ENCODE data around the gene FBXW9. TPM values are rescaled to one million over a fixed set of nuclear protein-coding genes. Genes with fewer than 3 reads are reported as not detected.

The FBXW9 gene
- total and polyA plus RNA-seq, 9 donors, result 0.37 to 14.8 (median 5.2) TPM

GRCh38 chr19:12736995-12737834, 40.8 kb upstream of the FBXW9 start, which contains the start of gene GET3:
Gene GET3 (plus strand): TSS chr19:12737497. CDS start chr19:12737506, 9 bp downstream.
- peak; percentile 71 to 94 (median 83) for DNase-seq
- no peaks in the 10 kb centered on the region for H3K27me3 ChIP-seq
- intact Hi-C loops (cut with DNase I), result loop anchor here in 1 of 4 donors (2.0 kb wide), 1 partner anchor 40 kb away; no protein-coding TSS in a partner anchor
- H3K4me3 ChIP-seq, result peak within 1 kb of the TSS; percentile 87
- TF ChIP-seq POLR2A (IDR thresholded peaks at IDR 0.05), result peak; percentile 53
- TF ChIP-seq EP300 (IDR thresholded peaks at IDR 0.05), result no peak
- TF ChIP-seq, protein P1, sequence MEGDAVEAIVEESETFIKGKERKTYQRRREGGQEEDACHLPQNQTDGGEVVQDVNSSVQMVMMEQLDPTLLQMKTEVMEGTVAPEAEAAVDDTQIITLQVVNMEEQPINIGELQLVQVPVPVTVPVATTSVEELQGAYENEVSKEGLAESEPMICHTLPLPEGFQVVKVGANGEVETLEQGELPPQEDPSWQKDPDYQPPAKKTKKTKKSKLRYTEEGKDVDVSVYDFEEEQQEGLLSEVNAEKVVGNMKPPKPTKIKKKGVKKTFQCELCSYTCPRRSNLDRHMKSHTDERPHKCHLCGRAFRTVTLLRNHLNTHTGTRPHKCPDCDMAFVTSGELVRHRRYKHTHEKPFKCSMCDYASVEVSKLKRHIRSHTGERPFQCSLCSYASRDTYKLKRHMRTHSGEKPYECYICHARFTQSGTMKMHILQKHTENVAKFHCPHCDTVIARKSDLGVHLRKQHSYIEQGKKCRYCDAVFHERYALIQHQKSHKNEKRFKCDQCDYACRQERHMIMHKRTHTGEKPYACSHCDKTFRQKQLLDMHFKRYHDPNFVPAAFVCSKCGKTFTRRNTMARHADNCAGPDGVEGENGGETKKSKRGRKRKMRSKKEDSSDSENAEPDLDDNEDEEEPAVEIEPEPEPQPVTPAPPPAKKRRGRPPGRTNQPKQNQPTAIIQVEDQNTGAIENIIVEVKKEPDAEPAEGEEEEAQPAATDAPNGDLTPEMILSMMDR (IDR thresholded peaks at IDR 0.05), result peak in 2 of 3 donors; percentile 42 to 58
- no peaks in the 10 kb centered on the region for H3K9me3 ChIP-seq
- WGBS, 3 donors, result 0 to 1% (median 0%) methylated on average over 24 to 29 of the region's 29 CpGs
- peaks cover 16% of the 10 kb centered on the region for H3K4me1 ChIP-seq (ENCODE audit: insufficient read depth)
- H3K27ac ChIP-seq, result peak within 1 kb of the TSS; percentile 52 to 77
- no peaks in the 10 kb centered on the region for H3K36me3 ChIP-seq

GRCh38 chr19:12733369-12734214, 37.2 kb upstream of the FBXW9 start:
- Histone ChIP-seq H3K27me3 (no peaks in the 10 kb centered on the region), H3K4me1 (ENCODE audit: insufficient read depth) (peaks cover 17% of the 10 kb centered on the region), H3K4me3 (peak overlapping the region; percentile 78), H3K9me3 (no peaks in the 10 kb centered on the region), H3K27ac (peak overlapping the region; percentile 66 to 88), H3K36me3 (no peaks in the 10 kb centered on the region)
- no peak for TF ChIP-seq POLR2A (IDR thresholded peaks at IDR 0.05)
- TF ChIP-seq, protein P1 (IDR thresholded peaks at IDR 0.05), result no peak
- no peak for TF ChIP-seq EP300 (IDR thresholded peaks at IDR 0.05)
- WGBS, 3 donors, result 1 to 2% (median 2%) methylated on average over 15 of the region's 15 CpGs
- intact Hi-C loops (cut with DNase I), result no loop called here
- no peak for DNase-seq

DNA sequence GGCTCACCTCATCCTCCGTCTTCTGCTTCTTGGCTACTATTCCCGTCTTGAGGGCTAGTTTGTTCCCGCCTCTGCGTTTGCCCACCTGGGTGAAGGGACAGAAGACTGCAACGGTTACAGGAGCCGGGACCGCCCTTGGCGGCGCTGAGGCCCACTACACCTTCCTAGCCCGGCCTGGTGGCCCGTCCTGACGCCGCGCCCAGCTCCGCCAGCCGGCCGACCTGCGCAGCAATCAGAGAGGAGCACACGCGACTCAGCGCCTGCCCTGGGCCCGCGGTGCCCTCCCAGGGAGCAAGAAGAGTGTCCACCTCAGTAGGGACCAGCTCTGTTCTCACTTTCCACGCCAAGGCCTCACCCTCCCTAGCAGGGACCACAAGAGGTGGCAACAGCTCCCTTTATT, 34.9 kb upstream of the FBXW9 start:
- Histone ChIP-seq H3K36me3 (no peaks in the 10 kb centered on the region), H3K27ac (no peak overlapping the region), H3K4me3 (no peak overlapping the region), H3K4me1 (ENCODE audit: insufficient read depth) (peaks cover 11% of the 10 kb centered on the region), H3K27me3 (no peaks in the 10 kb centered on the region), H3K9me3 (no peaks in the 10 kb centered on the region)
- DNase-seq, result no peak
- 84 to 88% (median 88%) methylated on average over 23 to 24 of the region's 24 CpGs for WGBS, 3 donors
- no peak for TF ChIP-seq EP300 (IDR thresholded peaks at IDR 0.05)
- TF ChIP-seq, protein P1 (IDR thresholded peaks at IDR 0.05), result no peak
- TF ChIP-seq POLR2A (IDR thresholded peaks at IDR 0.05), result no peak
- intact Hi-C loops (cut with DNase I), result no loop called here

DNA sequence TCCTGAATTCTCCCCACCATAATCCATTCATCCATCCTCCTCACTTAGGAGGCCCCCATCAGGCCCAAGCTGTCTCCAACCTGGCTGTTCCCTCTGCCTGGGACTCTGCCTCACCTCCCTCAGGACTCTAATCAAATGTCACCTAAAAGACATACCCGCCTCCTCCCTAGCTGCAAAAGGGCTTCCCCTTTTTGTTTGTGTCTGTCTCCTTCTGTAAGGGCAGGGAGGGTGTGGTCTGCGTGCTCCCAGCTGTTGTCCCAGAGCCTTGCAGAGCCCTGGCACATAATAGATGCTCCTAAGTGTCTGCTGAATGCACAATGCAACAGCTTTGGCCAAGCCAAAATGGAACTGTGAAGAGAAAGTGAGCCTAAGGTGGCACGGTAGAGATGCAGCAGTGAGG, 33.6 kb upstream of the FBXW9 start:
- no peak overlapping the region for H3K4me3 ChIP-seq
- H3K36me3 ChIP-seq, result no peaks in the 10 kb centered on the region
- H3K4me1 ChIP-seq (ENCODE audit: insufficient read depth), result peaks cover 11% of the 10 kb centered on the region
- no peaks in the 10 kb centered on the region for H3K27me3 ChIP-seq
- no peak overlapping the region for H3K27ac ChIP-seq
- no peak for DNase-seq
- WGBS, 3 donors, result 64 to 81% (median 65%) methylated on average over 3 of the region's 3 CpGs
- intact Hi-C loops (cut with DNase I), result no loop called here
- TF ChIP-seq POLR2A (IDR thresholded peaks at IDR 0.05), result no peak
- no peaks in the 10 kb centered on the region for H3K9me3 ChIP-seq
